HepG2 (cell line): Measurements from ENCODE around the gene SMPD3. TPM values are rescaled to one million over a fixed set of nuclear protein-coding genes. Genes with fewer than 3 reads are reported as not detected.

ENCODE experiments used
- ATAC-seq: fragments of 200-7000 bp; cut with Tn5 transposase; 3 replicates; pipeline ENCODE4 v1.9.1; 2020; ENCODE audit warnings: mild to moderate bottlenecking, moderate library complexity
- BruUV-seq: library from RNA; stranded (reverse); fragments of 400-500 nt; replicated peaks from 2 replicates; lab custom pipeline; 2021; lab: Mats Ljungman, UMichigan
- CTCF ChIA-PET: fragments of 300-600 bp; formaldehyde crosslinking; extraction: SDS; loops from one replicate; lab custom pipeline; 2021; ENCODE audit warnings: low total read pairs, inconsistent platforms, low intra/inter-chr PET ratio; lab: Yijun Ruan, JAX
- POLR2A ChIA-PET: fragments of 350-600 bp; sonication (Branson Sonifier 250); formaldehyde crosslinking; loops from one replicate; lab custom pipeline; 2020; ENCODE audit warnings: antibody characterized with exemption, inconsistent platforms; lab: Yijun Ruan, JAX
- DNase-seq: peaks from one replicate; pipeline ENCODE4 v3.0.0-alpha.2; 2015; ENCODE audit warnings: low spot score
- FAIRE-seq: peaks from 3 replicates; lab custom pipeline; 2011; peaks lifted over from hg19 to GRCh38; lab: Jason Lieb, UNC
- H2AFZ ChIP-seq: one replicate; pipeline ENCODE4 v1.6.1; 2011; ENCODE audit warnings: low read length, inconsistent platforms
- H3K27ac ChIP-seq: fragments of 300-600 bp; 3 replicates; pipeline ENCODE4 v1.8.0; 2011; ENCODE audit warnings: mixed run types, mild to moderate bottlenecking, mixed read lengths, low read length, inconsistent platforms; ENCODE audit not compliant: insufficient read depth; ENCODE audit errors: extremely low read length
- H3K27me3 ChIP-seq, 2 experiments: fragments of 200-600 bp in 1 of 2; 2 replicates in 1 of 2; 3 replicates in 1 of 2; pipeline versions ENCODE4 v1.6.0 to v1.8.0; 2011; ENCODE audit warnings: low read length in 2 of 2, mild to moderate bottlenecking in 2 of 2, moderate library complexity in 2 of 2, inconsistent platforms in 1 of 2; ENCODE audit not compliant: insufficient read depth in 2 of 2, control insufficient read depth in 1 of 2
- H3K36me3 ChIP-seq, 2 experiments: fragments of 200-600 bp in 1 of 2; replicated peaks in 1 of 2; 2 replicates in 1 of 2; 3 replicates in 1 of 2; pipeline versions ENCODE4 v1.5.1 to v1.8.0; 2011; ENCODE audit warnings: low read length in 2 of 2, inconsistent platforms in 1 of 2; ENCODE audit not compliant: insufficient read depth in 2 of 2, control insufficient read depth in 1 of 2
- H3K4me1 ChIP-seq: 2 replicates; pipeline ENCODE4 v1.5.1; 2012; ENCODE audit warnings: low read length, inconsistent platforms; ENCODE audit not compliant: insufficient read depth
- H3K4me2 ChIP-seq: 2 replicates; pipeline ENCODE4 v1.6.0; 2011; ENCODE audit warnings: low read depth, low read length, inconsistent platforms
- H3K4me3 ChIP-seq, 3 experiments: fragments of 200-600 bp in 1 of 3; sonication (generic), shearing (Covaris generic) in 1 of 3; replicated peaks in 1 of 3; 2 replicates each; pipeline ENCODE4 v1.5.1; 2011 to 2016; ENCODE audit warnings: low read length in 3 of 3, inconsistent platforms in 2 of 3, low read depth in 2 of 3, mild to moderate bottlenecking in 2 of 3, control low read depth in 1 of 3, mixed read lengths in 1 of 3; ENCODE audit not compliant: insufficient read depth in 1 of 3
- H3K79me2 ChIP-seq: one replicate; pipeline ENCODE4 v1.6.1; 2011; ENCODE audit warnings: low read length, inconsistent platforms; ENCODE audit not compliant: insufficient read depth
- H3K9ac ChIP-seq: 2 replicates; pipeline ENCODE4 v1.6.0; 2011; ENCODE audit warnings: mild to moderate bottlenecking, low read depth, low read length, inconsistent platforms; ENCODE audit not compliant: insufficient read depth
- H3K9me3 ChIP-seq: 2 replicates; pipeline ENCODE4 v1.5.1; 2012; ENCODE audit warnings: mild to moderate bottlenecking, low read length
- H4K20me1 ChIP-seq: 2 replicates; pipeline ENCODE4 v1.6.0; 2011; ENCODE audit warnings: inconsistent platforms, mild to moderate bottlenecking, low read length, moderate library complexity; ENCODE audit not compliant: insufficient read depth
- BRCA1 ChIP-seq: sonication (generic); formaldehyde crosslinking; IDR thresholded peaks from 2 replicates; pipeline ENCODE4 v1.4.0; 2020; ENCODE audit warnings: missing genetic modification reagents
- FLYWCH1 ChIP-seq: sonication (generic); formaldehyde crosslinking; IDR thresholded peaks from 2 replicates; pipeline ENCODE4 v1.8.1; 2023; ENCODE audit warnings: mild to moderate bottlenecking, missing genetic modification reagents
- HMGA1 ChIP-seq: sonication (generic); formaldehyde crosslinking; conservative IDR thresholded peaks from 2 replicates; pipeline ENCODE4 v1.4.0; 2020; ENCODE audit warnings: missing genetic modification reagents
- NFYB ChIP-seq: sonication (generic); formaldehyde crosslinking; IDR thresholded peaks from 2 replicates; pipeline ENCODE4 v1.4.0; 2020; ENCODE audit warnings: missing genetic modification reagents
- ZNF564 ChIP-seq: sonication (generic); formaldehyde crosslinking; IDR thresholded peaks from 2 replicates; pipeline ENCODE4 v1.8.1; 2023; ENCODE audit warnings: mild to moderate bottlenecking, missing genetic modification reagents
- ZNF775 ChIP-seq: sonication (generic); formaldehyde crosslinking; IDR thresholded peaks from 2 replicates; pipeline ENCODE4 v1.4.0; 2020; ENCODE audit warnings: missing genetic modification reagents, mild to moderate bottlenecking, moderate library complexity, borderline replicate concordance
- WGBS: methylation state at CpG from one replicate; pipeline ENCODE4 v1.1.6; 2017; ENCODE audit warnings: low lambda C conversion rate; 5-methylcytosine and 5-hydroxymethylcytosine counted together
- in situ Hi-C: cut with HindIII; loops from 2 replicates; pipeline ENCODE4 v1.10.0; 2017; ENCODE audit warnings: low pct_unique_long_range_greater_than_20kb; ENCODE audit not compliant: extremely low pct_ligation_motif_present
- intact Hi-C: fragments of 100-400 bp; cut with micrococcal nuclease; formaldehyde crosslinking; loops from one replicate; pipeline ENCODE4 v1.10.0; 2022; ENCODE audit not compliant: unreplicated experiment
- polyA plus RNA-seq, 8 experiments: library from polyadenylated mRNA; depleted of rRNA in 3 of 8; stranded (reverse) in 7 of 8; unstranded in 1 of 8; fragments of >200 nt; fragmentation: Illumina TruSeq in 4 of 8; extraction: Trizol in 4 of 8; gene quantifications; 2 replicates each; pipeline versions ENCODE4 v1.2.1 to v1.2.3, GENCODE V29; 2011 to 2016; ENCODE audit warnings: low read depth in 4 of 8, missing spikeins in 1 of 8, mixed read lengths in 1 of 8; ENCODE audit not compliant: insufficient read depth in 1 of 8
- total RNA-seq, 5 experiments: library from RNA; depleted of rRNA; stranded (reverse); fragments of >200 nt; fragmentation: Illumina TruSeq; extraction: Trizol; gene quantifications; 2 replicates each; pipeline ENCODE4 v1.2.3, GENCODE V29; 2016; ENCODE audit warnings: low read depth in 1 of 5
- TF ChIP-seq, protein P1 (sequence below): sonication (generic); formaldehyde crosslinking; IDR thresholded peaks from 2 replicates; pipeline ENCODE4 v1.4.0; 2020; ENCODE audit warnings: missing genetic modification reagents
- TF ChIP-seq, protein P2 (sequence below): sonication (generic); formaldehyde crosslinking; IDR thresholded peaks from 2 replicates; pipeline ENCODE4 v1.5.0; 2020; ENCODE audit warnings: missing genetic modification reagents
- TF ChIP-seq, protein P3 (sequence below): fragments of 450-650 bp; IDR thresholded peaks from 2 replicates; pipeline ENCODE4 v1.6.1; 2017; ENCODE audit warnings: mild to moderate bottlenecking

SMPD3 gene
- total and polyA plus RNA-seq, 2 of the 13 experiments (the other 11 are each of a cell fraction or from before 2014, with no cell fraction given) = 0.07 to 0.32 TPM

- no peak for TF ChIP-seq NFYB (CRISPR knock-in tag)
- TF ChIP-seq, protein P1, sequence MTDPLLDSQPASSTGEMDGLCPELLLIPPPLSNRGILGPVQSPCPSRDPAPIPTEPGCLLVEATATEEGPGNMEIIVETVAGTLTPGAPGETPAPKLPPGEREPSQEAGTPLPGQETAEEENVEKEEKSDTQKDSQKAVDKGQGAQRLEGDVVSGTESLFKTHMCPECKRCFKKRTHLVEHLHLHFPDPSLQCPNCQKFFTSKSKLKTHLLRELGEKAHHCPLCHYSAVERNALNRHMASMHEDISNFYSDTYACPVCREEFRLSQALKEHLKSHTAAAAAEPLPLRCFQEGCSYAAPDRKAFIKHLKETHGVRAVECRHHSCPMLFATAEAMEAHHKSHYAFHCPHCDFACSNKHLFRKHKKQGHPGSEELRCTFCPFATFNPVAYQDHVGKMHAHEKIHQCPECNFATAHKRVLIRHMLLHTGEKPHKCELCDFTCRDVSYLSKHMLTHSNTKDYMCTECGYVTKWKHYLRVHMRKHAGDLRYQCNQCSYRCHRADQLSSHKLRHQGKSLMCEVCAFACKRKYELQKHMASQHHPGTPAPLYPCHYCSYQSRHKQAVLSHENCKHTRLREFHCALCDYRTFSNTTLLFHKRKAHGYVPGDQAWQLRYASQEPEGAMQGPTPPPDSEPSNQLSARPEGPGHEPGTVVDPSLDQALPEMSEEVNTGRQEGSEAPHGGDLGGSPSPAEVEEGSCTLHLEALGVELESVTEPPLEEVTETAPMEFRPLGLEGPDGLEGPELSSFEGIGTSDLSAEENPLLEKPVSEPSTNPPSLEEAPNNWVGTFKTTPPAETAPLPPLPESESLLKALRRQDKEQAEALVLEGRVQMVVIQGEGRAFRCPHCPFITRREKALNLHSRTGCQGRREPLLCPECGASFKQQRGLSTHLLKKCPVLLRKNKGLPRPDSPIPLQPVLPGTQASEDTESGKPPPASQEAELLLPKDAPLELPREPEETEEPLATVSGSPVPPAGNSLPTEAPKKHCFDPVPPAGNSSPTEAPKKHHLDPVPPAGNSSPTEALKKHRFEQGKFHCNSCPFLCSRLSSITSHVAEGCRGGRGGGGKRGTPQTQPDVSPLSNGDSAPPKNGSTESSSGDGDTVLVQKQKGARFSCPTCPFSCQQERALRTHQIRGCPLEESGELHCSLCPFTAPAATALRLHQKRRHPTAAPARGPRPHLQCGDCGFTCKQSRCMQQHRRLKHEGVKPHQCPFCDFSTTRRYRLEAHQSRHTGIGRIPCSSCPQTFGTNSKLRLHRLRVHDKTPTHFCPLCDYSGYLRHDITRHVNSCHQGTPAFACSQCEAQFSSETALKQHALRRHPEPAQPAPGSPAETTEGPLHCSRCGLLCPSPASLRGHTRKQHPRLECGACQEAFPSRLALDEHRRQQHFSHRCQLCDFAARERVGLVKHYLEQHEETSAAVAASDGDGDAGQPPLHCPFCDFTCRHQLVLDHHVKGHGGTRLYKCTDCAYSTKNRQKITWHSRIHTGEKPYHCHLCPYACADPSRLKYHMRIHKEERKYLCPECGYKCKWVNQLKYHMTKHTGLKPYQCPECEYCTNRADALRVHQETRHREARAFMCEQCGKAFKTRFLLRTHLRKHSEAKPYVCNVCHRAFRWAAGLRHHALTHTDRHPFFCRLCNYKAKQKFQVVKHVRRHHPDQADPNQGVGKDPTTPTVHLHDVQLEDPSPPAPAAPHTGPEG = no peak
- H3K4me2 ChIP-seq = no peak overlapping the region
- H3K36me3 ChIP-seq = peaks cover 46 to 92% of the 10 kb centered on the region in 2 experiments
- no TSS peak for BruUV-seq
- H3K79me2 ChIP-seq = no peaks in the 10 kb centered on the region
- DNase-seq (no peak), FAIRE-seq (no peak), ATAC-seq (no peak)
- no peak overlapping the region for H3K27ac ChIP-seq
- WGBS = over 99% methylated on average over 7 of the region's 7 CpGs
- POLR2A ChIA-PET = no interaction called here
- CTCF ChIA-PET = no interaction called here
- H3K4me1 ChIP-seq = no peaks in the 10 kb centered on the region
- no peak overlapping the region for H3K9ac ChIP-seq
- H3K27me3 ChIP-seq = no peaks in the 10 kb centered on the region
- in situ Hi-C loops (no loop called here), intact Hi-C loops (no loop called here)
- H4K20me1 ChIP-seq = no peaks in the 10 kb centered on the region
- no peak overlapping the region for H2AFZ ChIP-seq
- H3K9me3 ChIP-seq = no peaks in the 10 kb centered on the region
- no peak overlapping the region for H3K4me3 ChIP-seq
Measured at GRCh38 chr16:68343137-68343536, 105.2 kb downstream of the SMPD3 start.

DNA sequence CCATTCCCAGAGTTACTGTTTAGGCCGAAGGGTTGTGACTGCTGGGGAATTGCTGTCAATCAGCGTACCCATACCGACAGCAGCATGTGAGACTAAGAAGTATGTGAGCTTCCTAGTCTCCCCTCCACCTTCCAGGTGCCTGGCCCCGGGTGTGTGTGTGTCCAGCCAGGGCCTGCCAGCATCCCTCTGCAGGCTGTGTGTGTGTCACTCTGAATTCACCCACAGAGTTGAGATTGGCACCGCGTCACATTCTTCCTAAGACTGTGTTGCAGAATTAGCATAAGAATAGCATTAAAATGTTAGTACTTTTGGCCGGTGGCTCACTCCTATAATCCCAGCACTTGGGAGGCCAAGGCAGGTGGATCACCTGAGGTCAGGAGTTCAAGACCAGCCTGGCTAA, 105.7 kb downstream of the SMPD3 start:
- FAIRE-seq (no peak), DNase-seq (no peak), ATAC-seq (no peak)
- WGBS = 100% methylated on average over 7 of the region's 7 CpGs
- ChIA-PET CTCF (no interaction called here), POLR2A (no interaction called here)
- Histone ChIP-seq H3K4me1 (no peaks in the 10 kb centered on the region), H3K27ac (no peak overlapping the region), H3K36me3 (peaks cover 49 to 92% of the 10 kb centered on the region in 2 experiments), H3K4me2 (no peak overlapping the region), H4K20me1 (no peaks in the 10 kb centered on the region), H3K9ac (no peak overlapping the region), H3K4me3 (no peak overlapping the region), H3K27me3 (no peaks in the 10 kb centered on the region), H3K79me2 (no peaks in the 10 kb centered on the region), H2AFZ (no peak overlapping the region), H3K9me3 (no peaks in the 10 kb centered on the region)
- in situ Hi-C loops (no loop called here), intact Hi-C loops (no loop called here)
- no TSS peak for BruUV-seq
- TF ChIP-seq ZNF775 (CRISPR knock-in tag) (no peak), HMGA1 (CRISPR knock-in tag) (no peak), FLYWCH1 (CRISPR knock-in tag) (no peak), BRCA1 (no peak), ZNF564 (no peak)
- TF ChIP-seq, protein P2, sequence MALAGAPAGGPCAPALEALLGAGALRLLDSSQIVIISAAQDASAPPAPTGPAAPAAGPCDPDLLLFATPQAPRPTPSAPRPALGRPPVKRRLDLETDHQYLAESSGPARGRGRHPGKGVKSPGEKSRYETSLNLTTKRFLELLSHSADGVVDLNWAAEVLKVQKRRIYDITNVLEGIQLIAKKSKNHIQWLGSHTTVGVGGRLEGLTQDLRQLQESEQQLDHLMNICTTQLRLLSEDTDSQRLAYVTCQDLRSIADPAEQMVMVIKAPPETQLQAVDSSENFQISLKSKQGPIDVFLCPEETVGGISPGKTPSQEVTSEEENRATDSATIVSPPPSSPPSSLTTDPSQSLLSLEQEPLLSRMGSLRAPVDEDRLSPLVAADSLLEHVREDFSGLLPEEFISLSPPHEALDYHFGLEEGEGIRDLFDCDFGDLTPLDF (CRISPR knock-in tag) = no peak
- TF ChIP-seq, protein P3, sequence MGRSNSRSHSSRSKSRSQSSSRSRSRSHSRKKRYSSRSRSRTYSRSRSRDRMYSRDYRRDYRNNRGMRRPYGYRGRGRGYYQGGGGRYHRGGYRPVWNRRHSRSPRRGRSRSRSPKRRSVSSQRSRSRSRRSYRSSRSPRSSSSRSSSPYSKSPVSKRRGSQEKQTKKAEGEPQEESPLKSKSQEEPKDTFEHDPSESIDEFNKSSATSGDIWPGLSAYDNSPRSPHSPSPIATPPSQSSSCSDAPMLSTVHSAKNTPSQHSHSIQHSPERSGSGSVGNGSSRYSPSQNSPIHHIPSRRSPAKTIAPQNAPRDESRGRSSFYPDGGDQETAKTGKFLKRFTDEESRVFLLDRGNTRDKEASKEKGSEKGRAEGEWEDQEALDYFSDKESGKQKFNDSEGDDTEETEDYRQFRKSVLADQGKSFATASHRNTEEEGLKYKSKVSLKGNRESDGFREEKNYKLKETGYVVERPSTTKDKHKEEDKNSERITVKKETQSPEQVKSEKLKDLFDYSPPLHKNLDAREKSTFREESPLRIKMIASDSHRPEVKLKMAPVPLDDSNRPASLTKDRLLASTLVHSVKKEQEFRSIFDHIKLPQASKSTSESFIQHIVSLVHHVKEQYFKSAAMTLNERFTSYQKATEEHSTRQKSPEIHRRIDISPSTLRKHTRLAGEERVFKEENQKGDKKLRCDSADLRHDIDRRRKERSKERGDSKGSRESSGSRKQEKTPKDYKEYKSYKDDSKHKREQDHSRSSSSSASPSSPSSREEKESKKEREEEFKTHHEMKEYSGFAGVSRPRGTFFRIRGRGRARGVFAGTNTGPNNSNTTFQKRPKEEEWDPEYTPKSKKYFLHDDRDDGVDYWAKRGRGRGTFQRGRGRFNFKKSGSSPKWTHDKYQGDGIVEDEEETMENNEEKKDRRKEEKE = no peak
